SK-N-SH (cell line): ENCODE results near the gene CASZ1.

ENCODE experiments used
- CHD2 ChIP-seq: fragments of 150-350 bp; IDR thresholded peaks from 2 replicates; pipeline ENCODE4 v1.6.1; 2018; ENCODE audit warnings: low read length; ENCODE audit not compliant: partially characterized antibody
- ELF1 ChIP-seq: IDR thresholded peaks from 2 replicates; pipeline ENCODE4 v1.4.0; 2012
- EP300 ChIP-seq, 2 experiments: IDR thresholded peaks; 2 replicates each; pipeline versions ENCODE4 v1.4.0 to v1.6.1; 2012; ENCODE audit warnings: borderline replicate concordance in 1 of 2, low read depth in 1 of 2, low read length in 1 of 2
- FOSL2 ChIP-seq: IDR thresholded peaks from 2 replicates; pipeline ENCODE4 v1.4.0; 2012; ENCODE audit warnings: low read depth, mild to moderate bottlenecking, moderate library complexity, borderline replicate concordance
- FOXM1 ChIP-seq: IDR thresholded peaks from 2 replicates; pipeline ENCODE4 v1.4.0; 2012; ENCODE audit warnings: low read depth, mild to moderate bottlenecking
- MEF2A ChIP-seq: IDR thresholded peaks from 2 replicates; pipeline ENCODE4 v1.4.0; 2012; ENCODE audit warnings: low read depth, borderline replicate concordance
- POLR2AphosphoS5 ChIP-seq: IDR thresholded peaks from 2 replicates; pipeline ENCODE4 v1.6.1; 2012; ENCODE audit warnings: low read depth, low read length
- YY1 ChIP-seq: IDR thresholded peaks from 2 replicates; pipeline ENCODE4 v1.4.0; 2012; ENCODE audit warnings: low read depth, mild to moderate bottlenecking
- TF ChIP-seq, protein P1 (sequence below): fragments of 200-600 bp; sonication (generic); IDR thresholded peaks from 2 replicates; pipeline ENCODE4 v1.6.1; 2017; ENCODE audit warnings: antibody characterized with exemption, mild to moderate bottlenecking, moderate library complexity
- TF ChIP-seq, protein P2 (sequence below): fragments of 150-350 bp; IDR thresholded peaks from 2 replicates; pipeline ENCODE4 v1.6.1; 2017; ENCODE audit warnings: antibody characterized with exemption, low read length, low read depth, borderline replicate concordance
- TF ChIP-seq, protein P3 (sequence below): IDR thresholded peaks from 2 replicates; pipeline ENCODE4 v1.4.0; 2012; ENCODE audit warnings: low read depth

DNA sequence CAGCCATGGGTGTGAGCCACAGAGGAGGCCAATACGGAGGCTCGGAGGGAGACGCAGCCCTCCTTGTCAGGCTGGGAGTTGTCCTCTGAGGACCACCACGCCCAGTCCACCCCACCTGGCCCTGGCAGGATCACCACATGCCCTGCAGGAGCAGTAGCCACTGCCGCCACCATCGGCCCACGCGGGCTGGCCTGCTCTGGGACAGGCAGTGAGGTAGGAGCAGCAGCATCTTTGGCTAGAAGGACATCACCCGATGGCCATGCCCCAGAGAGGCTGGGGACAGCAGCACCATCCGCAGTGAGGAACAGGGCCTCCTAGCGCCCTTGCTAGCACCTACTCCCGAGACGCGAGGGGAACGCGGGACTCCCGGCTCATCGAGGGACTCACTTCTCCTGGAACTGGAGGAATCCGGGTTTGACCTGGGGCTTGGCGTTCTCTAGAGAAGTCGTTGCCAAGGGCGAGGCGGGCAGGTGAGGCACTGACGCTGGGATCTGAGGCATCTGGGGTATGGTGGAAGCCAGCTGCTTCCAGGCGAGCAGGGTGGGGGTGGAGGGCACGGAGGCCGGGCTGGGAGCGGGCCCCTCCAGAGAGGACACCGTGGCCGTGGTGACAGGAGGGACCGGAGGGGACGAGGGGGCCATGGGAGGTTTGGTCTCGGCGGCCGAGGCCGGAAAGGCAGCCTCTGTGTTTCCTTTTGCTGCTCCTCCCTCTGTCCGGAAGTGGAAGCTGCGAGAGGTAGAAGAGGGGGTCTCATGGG lies 148.9 kb downstream of the CASZ1 start:
- no peak for TF ChIP-seq MEF2A
- no peak for TF ChIP-seq FOSL2
- TF ChIP-seq, protein P1, sequence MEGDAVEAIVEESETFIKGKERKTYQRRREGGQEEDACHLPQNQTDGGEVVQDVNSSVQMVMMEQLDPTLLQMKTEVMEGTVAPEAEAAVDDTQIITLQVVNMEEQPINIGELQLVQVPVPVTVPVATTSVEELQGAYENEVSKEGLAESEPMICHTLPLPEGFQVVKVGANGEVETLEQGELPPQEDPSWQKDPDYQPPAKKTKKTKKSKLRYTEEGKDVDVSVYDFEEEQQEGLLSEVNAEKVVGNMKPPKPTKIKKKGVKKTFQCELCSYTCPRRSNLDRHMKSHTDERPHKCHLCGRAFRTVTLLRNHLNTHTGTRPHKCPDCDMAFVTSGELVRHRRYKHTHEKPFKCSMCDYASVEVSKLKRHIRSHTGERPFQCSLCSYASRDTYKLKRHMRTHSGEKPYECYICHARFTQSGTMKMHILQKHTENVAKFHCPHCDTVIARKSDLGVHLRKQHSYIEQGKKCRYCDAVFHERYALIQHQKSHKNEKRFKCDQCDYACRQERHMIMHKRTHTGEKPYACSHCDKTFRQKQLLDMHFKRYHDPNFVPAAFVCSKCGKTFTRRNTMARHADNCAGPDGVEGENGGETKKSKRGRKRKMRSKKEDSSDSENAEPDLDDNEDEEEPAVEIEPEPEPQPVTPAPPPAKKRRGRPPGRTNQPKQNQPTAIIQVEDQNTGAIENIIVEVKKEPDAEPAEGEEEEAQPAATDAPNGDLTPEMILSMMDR: no peak
- TF ChIP-seq POLR2AphosphoS5: no peak
- TF ChIP-seq CHD2: no peak
- no peak for TF ChIP-seq FOXM1
- TF ChIP-seq, protein P2, sequence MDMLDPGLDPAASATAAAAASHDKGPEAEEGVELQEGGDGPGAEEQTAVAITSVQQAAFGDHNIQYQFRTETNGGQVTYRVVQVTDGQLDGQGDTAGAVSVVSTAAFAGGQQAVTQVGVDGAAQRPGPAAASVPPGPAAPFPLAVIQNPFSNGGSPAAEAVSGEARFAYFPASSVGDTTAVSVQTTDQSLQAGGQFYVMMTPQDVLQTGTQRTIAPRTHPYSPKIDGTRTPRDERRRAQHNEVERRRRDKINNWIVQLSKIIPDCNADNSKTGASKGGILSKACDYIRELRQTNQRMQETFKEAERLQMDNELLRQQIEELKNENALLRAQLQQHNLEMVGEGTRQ: no peak
- no peak for TF ChIP-seq YY1
- no peak for TF ChIP-seq ELF1
- no peak for TF ChIP-seq EP300 (IDR thresholded peaks at IDR 0.05; ENCODE audit: borderline replicate concordance in 1 of 2, low read depth in 1 of 2, low read length in 1 of 2)
- TF ChIP-seq, protein P3, sequence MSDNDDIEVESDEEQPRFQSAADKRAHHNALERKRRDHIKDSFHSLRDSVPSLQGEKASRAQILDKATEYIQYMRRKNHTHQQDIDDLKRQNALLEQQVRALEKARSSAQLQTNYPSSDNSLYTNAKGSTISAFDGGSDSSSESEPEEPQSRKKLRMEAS: no peak
